ENCODE measurements around the gene CHAD. TPM values are rescaled to one million over a fixed set of nuclear protein-coding genes. Genes with fewer than 3 reads are reported as not detected.

CHAD gene, protein sequence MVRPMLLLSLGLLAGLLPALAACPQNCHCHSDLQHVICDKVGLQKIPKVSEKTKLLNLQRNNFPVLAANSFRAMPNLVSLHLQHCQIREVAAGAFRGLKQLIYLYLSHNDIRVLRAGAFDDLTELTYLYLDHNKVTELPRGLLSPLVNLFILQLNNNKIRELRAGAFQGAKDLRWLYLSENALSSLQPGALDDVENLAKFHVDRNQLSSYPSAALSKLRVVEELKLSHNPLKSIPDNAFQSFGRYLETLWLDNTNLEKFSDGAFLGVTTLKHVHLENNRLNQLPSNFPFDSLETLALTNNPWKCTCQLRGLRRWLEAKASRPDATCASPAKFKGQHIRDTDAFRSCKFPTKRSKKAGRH
- total RNA-seq (2021): 0.46 and 0.57 TPM in 2 replicates
- long read RNA-seq: 0 reads

DNA sequence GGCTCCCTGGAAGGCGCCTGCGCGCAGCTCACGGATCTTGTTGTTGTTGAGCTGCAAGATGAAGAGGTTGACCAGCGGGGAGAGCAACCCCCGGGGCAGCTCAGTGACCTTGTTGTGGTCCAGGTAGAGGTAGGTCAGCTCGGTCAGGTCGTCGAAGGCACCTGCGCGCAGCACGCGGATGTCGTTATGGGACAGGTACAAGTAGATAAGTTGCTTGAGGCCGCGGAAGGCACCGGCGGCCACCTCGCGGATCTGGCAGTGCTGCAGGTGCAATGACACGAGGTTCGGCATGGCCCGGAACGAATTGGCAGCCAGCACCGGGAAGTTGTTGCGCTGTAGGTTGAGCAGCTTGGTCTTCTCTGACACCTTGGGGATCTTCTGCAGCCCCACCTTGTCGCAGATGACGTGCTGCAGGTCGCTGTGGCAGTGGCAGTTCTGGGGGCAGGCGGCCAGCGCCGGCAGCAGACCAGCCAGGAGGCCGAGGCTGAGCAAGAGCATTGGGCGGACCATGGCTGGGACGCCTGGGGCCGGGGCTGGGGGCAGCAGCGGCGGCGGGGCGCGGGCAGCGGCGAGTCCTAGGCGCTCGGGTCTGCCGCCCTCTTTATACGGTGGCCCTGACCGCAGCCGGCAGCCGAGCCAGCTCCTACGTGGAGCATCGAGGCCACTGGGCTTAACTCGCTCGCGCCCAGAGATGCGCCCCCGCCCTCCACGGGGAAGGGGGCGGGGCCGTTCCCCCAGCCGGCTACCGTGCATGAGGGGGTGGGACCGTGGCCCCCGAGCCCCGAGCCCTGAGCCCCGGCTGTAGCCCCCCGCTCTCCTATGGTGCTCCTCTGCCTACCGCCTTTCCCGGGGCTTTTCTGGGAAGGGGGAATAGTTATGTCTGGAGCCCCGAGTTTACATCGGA is at the start of gene CHAD:
TSS of gene CHAD (minus strand) at position 577 of the 904 bp plus-strand sequence. CDS start at position 510, 67 bp downstream.
- Histone ChIP-seq H3K14ac (ENCODE audit: insufficient read depth, low read length) (no peak within 1 kb of the TSS; the same call in 1 of the 2 replicates), H2BK20ac (ENCODE audit: low read depth, low read length, poor library complexity, severe bottlenecking) (no peak within 1 kb of the TSS), H4K8ac (replicated peaks; ENCODE audit: insufficient read length, low read depth, low read length) (no peak within 1 kb of the TSS), H2AK5ac (ENCODE audit: insufficient read length, low read length) (no peak within 1 kb of the TSS), H3K56ac (ENCODE audit: insufficient read length, low read depth, low read length) (no peak within 1 kb of the TSS), H4K5ac (ENCODE audit: insufficient read length, low read depth, low read length) (no peak within 1 kb of the TSS), H3K4ac (ENCODE audit: low read depth, low read length) (no peak within 1 kb of the TSS), H3K4me1 (ENCODE audit: insufficient read depth, low read length) (peaks cover 3% of the 10 kb centered on the region; the same call in 1 of the 2 replicates), H2BK120ac (ENCODE audit: low read depth, low read length, poor library complexity, severe bottlenecking) (no peak within 1 kb of the TSS), H3K79me2 (ENCODE audit: insufficient read depth, low read length) (no peaks in the 10 kb centered on the region), H3K4me2 (ENCODE audit: insufficient read depth, insufficient read length, low read length) (peak within 1 kb of the TSS; percentile 56), H3K9me3 (ENCODE audit: control insufficient read depth, low read depth, low read length) (no peaks in the 10 kb centered on the region), H2BK15ac (ENCODE audit: low read depth, low read length) (no peak within 1 kb of the TSS), H2AFZ (ENCODE audit: low read length) (no peak within 1 kb of the TSS), H3K79me1 (ENCODE audit: insufficient read depth, low read depth, low read length, poor library complexity, severe bottlenecking) (no peaks in the 10 kb centered on the region), H3K23me2 (ENCODE audit: insufficient read length, low read depth, low read length, poor library complexity, severe bottlenecking) (peaks cover 2% of the 10 kb centered on the region), H2BK5ac (ENCODE audit: insufficient read length, low read length) (no peak within 1 kb of the TSS), H3K9ac (ENCODE audit: extremely low read depth, insufficient read length, low read length) (no peak within 1 kb of the TSS), H3K27me3 (ENCODE audit: insufficient read depth, low read length) (peaks cover 12% of the 10 kb centered on the region; the same call in 1 of the 2 replicates), H3K18ac (ENCODE audit: insufficient read length, low read depth, low read length) (no peak within 1 kb of the TSS), H4K20me1 (ENCODE audit: control insufficient read depth, insufficient read depth, insufficient read length) (no peaks in the 10 kb centered on the region), H2BK12ac (ENCODE audit: insufficient read length, low read depth, low read length) (no peak within 1 kb of the TSS), H4K91ac (ENCODE audit: insufficient read length, low read depth, low read length) (no peak within 1 kb of the TSS), H3T11ph (ENCODE audit: low read length) (no peak within 1 kb of the TSS), H3K23ac (ENCODE audit: insufficient read length, low read depth, low read length) (no peak within 1 kb of the TSS), H3K27ac (ENCODE audit: insufficient read length, low read depth, low read length) (no peak within 1 kb of the TSS)
- Mint-ChIP-seq H3K4me1 (peaks cover 16 to 28% of the 10 kb centered on the region in 2 experiments), H3K27ac (no peak within 1 kb of the TSS; a peak in 1 of 7 replicates), H3K4me3 (peak within 1 kb of the TSS; percentile 49 to 79), H3K9me3 (no peaks in the 10 kb centered on the region), H3K36me3 (ENCODE audit: insufficient read depth in 1 of 3, low read depth in 3 of 3) (peaks cover 0 to 4% (median 2%) of the 10 kb centered on the region in 3 experiments; a peak in 5 of 7 replicates), H3K27me3 (ENCODE audit: low read depth) (peaks cover 39% of the 10 kb centered on the region)
- peak; percentile 61 for DNase-seq
- no peak for TF ChIP-seq CTCF (conservative IDR thresholded peaks at IDR 0.05)
- WGBS (ENCODE audit: extremely low coverage, insufficient read length, low lambda C conversion rate): no CpG with 5 or more reads among the region's 71 CpGs

Measured in H9 (cell line).